ENCODE data around the gene LRCH4. TPM values are rescaled to one million over a fixed set of nuclear protein-coding genes. Genes with fewer than 3 reads are reported as not detected.

LRCH4 gene, protein sequence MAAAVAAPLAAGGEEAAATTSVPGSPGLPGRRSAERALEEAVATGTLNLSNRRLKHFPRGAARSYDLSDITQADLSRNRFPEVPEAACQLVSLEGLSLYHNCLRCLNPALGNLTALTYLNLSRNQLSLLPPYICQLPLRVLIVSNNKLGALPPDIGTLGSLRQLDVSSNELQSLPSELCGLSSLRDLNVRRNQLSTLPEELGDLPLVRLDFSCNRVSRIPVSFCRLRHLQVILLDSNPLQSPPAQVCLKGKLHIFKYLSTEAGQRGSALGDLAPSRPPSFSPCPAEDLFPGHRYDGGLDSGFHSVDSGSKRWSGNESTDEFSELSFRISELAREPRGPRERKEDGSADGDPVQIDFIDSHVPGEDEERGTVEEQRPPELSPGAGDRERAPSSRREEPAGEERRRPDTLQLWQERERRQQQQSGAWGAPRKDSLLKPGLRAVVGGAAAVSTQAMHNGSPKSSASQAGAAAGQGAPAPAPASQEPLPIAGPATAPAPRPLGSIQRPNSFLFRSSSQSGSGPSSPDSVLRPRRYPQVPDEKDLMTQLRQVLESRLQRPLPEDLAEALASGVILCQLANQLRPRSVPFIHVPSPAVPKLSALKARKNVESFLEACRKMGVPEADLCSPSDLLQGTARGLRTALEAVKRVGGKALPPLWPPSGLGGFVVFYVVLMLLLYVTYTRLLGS
- total RNA-seq, result 17.7 and 21.7 TPM in 2 replicates

GRCh38 chr7:100585511-100586265, at the start of gene LRCH4:
Gene LRCH4 (minus strand): TSS chr7:100586129. CDS start chr7:100586100, 29 bp downstream.

GRCh38 chr7:100611983-100612729, 26.2 kb upstream of the LRCH4 start, which contains the start of gene MOSPD3:
Gene MOSPD3 (plus strand): TSS chr7:100612540. CDS start chr7:100612792, 252 bp downstream.

DNA sequence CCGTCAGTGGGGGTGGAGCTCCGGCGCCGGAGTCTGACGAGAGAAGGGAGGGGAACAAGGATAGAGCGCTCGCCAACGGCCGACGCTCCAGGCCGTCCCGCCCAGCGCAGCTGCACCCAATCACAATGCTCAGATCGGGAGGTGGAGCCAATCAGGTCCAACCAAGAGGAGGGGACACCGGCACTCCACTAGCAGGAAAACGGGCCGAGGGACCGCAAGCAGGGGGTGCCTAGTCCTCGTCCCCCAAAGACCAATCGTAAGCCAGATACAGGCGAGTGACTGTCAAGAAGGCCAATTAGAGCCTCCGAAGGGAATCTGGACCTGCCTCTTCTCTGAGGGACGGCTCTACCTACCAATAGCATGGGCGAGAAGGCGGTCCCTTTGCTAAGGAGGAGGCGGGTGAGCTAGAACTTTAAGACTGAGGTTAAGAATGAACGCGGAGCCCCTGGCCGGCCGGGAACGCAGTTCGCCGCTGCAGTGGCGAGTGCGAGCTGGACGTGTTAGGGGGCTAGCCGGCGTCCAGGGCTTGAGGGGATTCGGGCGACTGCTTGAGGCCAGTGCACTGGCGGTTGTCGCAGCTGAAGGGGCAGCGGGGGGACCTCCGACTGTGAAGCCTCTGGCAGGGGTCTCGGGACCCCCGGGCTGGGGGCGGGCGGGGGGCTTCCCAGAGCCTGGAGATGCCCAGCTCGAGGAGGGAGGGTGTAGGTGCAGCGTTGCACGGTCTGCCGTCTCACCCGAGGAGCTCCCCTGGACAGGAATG, 517 bp upstream of the LRCH4 start, which contains the start of gene FBXO24:
TSS of gene FBXO24 (plus strand) at position 63 of the 760 bp plus-strand sequence. CDS start at position 361, 298 bp downstream.

GRCh38 chr7:100573691-100574361, 12.1 kb downstream of the LRCH4 start, which contains the start of gene SAP25:
Gene SAP25 (minus strand): TSS chr7:100573900. CDS start chr7:100573742, 158 bp downstream.

DNA sequence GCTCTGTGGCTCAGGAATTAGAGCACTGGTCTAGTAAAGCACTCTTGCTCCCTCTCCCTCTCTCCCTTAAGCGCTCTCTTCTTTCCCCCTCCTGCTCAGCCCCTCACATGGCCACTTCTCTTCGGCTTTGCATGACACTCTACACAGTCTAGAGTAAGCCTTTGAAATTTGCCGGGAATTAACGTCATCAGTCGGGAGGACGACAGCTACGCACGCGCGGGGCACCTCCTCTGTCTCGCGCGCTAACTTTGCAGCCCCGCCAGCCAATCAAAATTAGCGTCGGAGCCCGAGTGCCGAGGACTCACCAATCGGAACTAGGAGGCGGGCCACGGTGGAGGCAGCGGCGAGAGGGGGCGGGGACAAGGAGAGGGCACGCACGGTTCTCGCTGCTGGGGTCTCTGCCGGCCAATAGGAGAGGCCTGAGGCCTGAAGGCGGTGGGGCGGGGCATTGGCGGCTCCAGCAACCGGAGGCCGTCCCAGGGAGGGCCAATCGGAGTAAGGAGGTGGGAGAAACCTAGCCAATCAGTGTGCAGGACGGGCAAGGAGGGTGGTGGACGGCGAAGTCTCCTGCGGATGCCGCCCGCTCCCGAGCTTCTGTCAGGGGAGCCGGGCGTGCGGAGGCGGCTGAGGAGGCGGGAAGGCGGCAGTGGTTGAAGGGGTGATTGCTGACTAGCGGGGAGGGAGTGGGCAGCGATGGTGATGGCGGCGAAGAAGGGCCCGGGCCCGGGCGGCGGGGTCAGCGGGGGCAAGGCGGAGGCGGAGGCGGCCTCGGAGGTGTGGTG, 47.1 kb downstream of the LRCH4 start, which contains the start of gene AGFG2:
TSS of gene AGFG2 (plus strand) at position 550 of the 782 bp plus-strand sequence. CDS start at position 694, 144 bp downstream.

Other genes with a start within 250 kb of the LRCH4 start
- 8.1 and 9.4 TPM in 2 replicates for gene PILRB, start 228.0 kb downstream of the LRCH4 start, total RNA-seq
- gene PILRA, start 212.6 kb downstream of the LRCH4 start, total RNA-seq, result 0.12 TPM in 1 of 2 replicates, not detected in the other
- 1.4 TPM in 2 replicates for gene ZCWPW1, start 157.4 kb downstream of the LRCH4 start, total RNA-seq
- 28.5 and 40.4 TPM in 2 replicates for gene MEPCE, start 156.3 kb downstream of the LRCH4 start, total RNA-seq
- gene PPP1R35, start 149.6 kb downstream of the LRCH4 start, total RNA-seq, result 32.9 and 36.2 TPM in 2 replicates
- gene SPACDR, start 121.9 kb downstream of the LRCH4 start, total RNA-seq, result 0.37 TPM in 1 of 2 replicates, not detected in the other
- gene TSC22D4, start 106.9 kb downstream of the LRCH4 start, total RNA-seq, result 23.0 and 23.6 TPM in 2 replicates
- gene NYAP1, start 102.2 kb downstream of the LRCH4 start, total RNA-seq, result 1.2 and 2.5 TPM in 2 replicates
- 4.4 and 5.1 TPM in 2 replicates for gene AGFG2, start 46.9 kb downstream of the LRCH4 start, total RNA-seq
- gene SAP25, start 12.2 kb downstream of the LRCH4 start, total RNA-seq, result not detected in 2 replicates
- 0.55 and 1.4 TPM in 2 replicates for gene FBXO24, start 199 bp upstream of the LRCH4 start, total RNA-seq
- gene PCOLCE, start 16.2 kb upstream of the LRCH4 start, total RNA-seq, result 79.7 and 107 TPM in 2 replicates
- gene MOSPD3, start 26.4 kb upstream of the LRCH4 start, total RNA-seq, result 3.5 and 5.6 TPM in 2 replicates
- 0.33 and 0.37 TPM in 2 replicates for gene TFR2, start 55.4 kb upstream of the LRCH4 start, total RNA-seq
- gene ACTL6B, start 70.3 kb upstream of the LRCH4 start, total RNA-seq, result not detected in 2 replicates
- 64.2 and 93.7 TPM in 2 replicates for gene GNB2, start 87.6 kb upstream of the LRCH4 start, total RNA-seq
- gene GIGYF1, start 108.1 kb upstream of the LRCH4 start, total RNA-seq, result 23.5 and 32.0 TPM in 2 replicates
- gene POP7, start 120.0 kb upstream of the LRCH4 start, total RNA-seq, result 33.4 and 51.5 TPM in 2 replicates
- not detected in 2 replicates for gene EPO, start 134.3 kb upstream of the LRCH4 start, total RNA-seq
- gene ZAN, start 147.5 kb upstream of the LRCH4 start, total RNA-seq, result not detected in 2 replicates
- 37.1 and 46.9 TPM in 2 replicates for gene EPHB4, start 241.4 kb upstream of the LRCH4 start, total RNA-seq